ENCODE results near the gene SELENOT. TPM values are rescaled to one million over a fixed set of nuclear protein-coding genes. Genes with fewer than 3 reads are reported as not detected.

Gene SELENOT
- total RNA-seq, 3 donors from 2014 or later (not counting 1 experiment from before 2014, with no cell fraction given), result 121 to 142 (median 133) TPM

DNA sequence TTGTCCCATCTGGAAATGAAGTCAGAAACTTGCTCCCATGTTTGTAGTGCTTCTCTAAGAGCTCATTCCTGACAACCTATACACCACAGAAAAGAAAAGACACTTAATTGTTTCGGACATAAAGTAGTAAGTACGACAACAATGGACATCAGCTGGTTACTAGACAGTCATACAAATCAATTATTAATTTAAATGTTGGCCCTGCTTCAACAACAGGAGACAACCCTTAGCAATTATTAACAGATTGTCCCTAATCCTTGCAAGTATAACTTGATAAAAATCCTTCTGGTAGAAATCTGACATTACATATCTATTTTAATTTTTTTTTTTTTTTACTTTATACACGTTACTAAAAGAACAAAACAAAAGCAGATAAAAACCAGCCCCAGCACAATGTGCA lies 70.8 kb downstream of the SELENOT start:
- Histone ChIP-seq H3K4me3 (ENCODE audit: low read length) (no peak overlapping the region), H3K4me1 (ENCODE audit: control insufficient read depth, insufficient read depth, low read length) (no peaks in the 10 kb centered on the region), H3K9me3 (ENCODE audit: control insufficient read depth, insufficient read depth, low read length) (peaks cover 5% of the 10 kb centered on the region), H3K27me3 (ENCODE audit: control insufficient read depth, insufficient read depth, low read length) (no peaks in the 10 kb centered on the region), H3K36me3 (ENCODE audit: control insufficient read depth, insufficient read depth, low read length) (no peaks in the 10 kb centered on the region), H3K27ac (ENCODE audit: low read length) (no peak overlapping the region)
- Mint-ChIP-seq H3K27ac (no peak overlapping the region), H3K9me3 (peaks cover 4 to 9% of the 10 kb centered on the region in 2 donors), H3K27me3 (ENCODE audit: low read depth in 2 of 2) (peaks cover 0 to 2% of the 10 kb centered on the region in 2 donors), H3K4me1 (no peaks in the 10 kb centered on the region), H3K36me3 (peaks cover 13% of the 10 kb centered on the region), H3K4me3 (no peak overlapping the region)
- 100% methylated on average over 2 of the region's 3 CpGs for WGBS (ENCODE audit: insufficient coverage)
- ATAC-seq (no peak), DNase-seq (no peak)
- TF ChIP-seq, protein P1, sequence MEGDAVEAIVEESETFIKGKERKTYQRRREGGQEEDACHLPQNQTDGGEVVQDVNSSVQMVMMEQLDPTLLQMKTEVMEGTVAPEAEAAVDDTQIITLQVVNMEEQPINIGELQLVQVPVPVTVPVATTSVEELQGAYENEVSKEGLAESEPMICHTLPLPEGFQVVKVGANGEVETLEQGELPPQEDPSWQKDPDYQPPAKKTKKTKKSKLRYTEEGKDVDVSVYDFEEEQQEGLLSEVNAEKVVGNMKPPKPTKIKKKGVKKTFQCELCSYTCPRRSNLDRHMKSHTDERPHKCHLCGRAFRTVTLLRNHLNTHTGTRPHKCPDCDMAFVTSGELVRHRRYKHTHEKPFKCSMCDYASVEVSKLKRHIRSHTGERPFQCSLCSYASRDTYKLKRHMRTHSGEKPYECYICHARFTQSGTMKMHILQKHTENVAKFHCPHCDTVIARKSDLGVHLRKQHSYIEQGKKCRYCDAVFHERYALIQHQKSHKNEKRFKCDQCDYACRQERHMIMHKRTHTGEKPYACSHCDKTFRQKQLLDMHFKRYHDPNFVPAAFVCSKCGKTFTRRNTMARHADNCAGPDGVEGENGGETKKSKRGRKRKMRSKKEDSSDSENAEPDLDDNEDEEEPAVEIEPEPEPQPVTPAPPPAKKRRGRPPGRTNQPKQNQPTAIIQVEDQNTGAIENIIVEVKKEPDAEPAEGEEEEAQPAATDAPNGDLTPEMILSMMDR (IDR thresholded peaks at IDR 0.05), result no peak
- intact Hi-C loops (cut with micrococcal nuclease), result no loop called here

DNA sequence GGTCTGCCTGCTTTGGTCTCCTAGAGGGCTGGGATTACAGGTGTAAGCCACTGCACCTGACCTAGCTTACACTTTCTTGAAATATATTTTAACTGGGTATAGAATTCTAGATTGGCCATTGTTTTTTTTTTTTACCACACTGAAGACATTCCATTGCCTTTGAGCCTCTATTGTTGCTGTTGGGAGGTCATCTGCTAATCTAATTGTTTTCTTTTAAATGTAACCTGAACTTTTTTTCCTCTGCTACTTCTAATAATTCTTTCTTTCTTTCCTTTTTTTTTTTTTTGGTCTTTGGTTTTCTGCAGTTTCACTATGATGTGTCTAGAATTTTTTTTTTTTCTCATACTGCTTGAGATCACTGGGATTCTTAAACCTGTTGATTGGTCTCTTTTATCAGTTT lies 72.5 kb downstream of the SELENOT start:
- intact Hi-C loops (cut with micrococcal nuclease), result no loop called here
- Histone ChIP-seq H3K4me1 (ENCODE audit: control insufficient read depth, insufficient read depth, low read length) (no peaks in the 10 kb centered on the region), H3K27me3 (ENCODE audit: control insufficient read depth, insufficient read depth, low read length) (no peaks in the 10 kb centered on the region), H3K9me3 (ENCODE audit: control insufficient read depth, insufficient read depth, low read length) (peaks cover 5% of the 10 kb centered on the region), H3K4me3 (ENCODE audit: low read length) (no peak overlapping the region), H3K27ac (ENCODE audit: low read length) (no peak overlapping the region), H3K36me3 (ENCODE audit: control insufficient read depth, insufficient read depth, low read length) (no peaks in the 10 kb centered on the region)
- DNase-seq (no peak), ATAC-seq (no peak)
- Mint-ChIP-seq H3K4me3 (no peak overlapping the region), H3K36me3 (peaks cover 13% of the 10 kb centered on the region), H3K9me3 (peaks cover 4 to 9% of the 10 kb centered on the region in 2 donors), H3K27me3 (ENCODE audit: low read depth in 2 of 2) (peaks cover 0 to 2% of the 10 kb centered on the region in 2 donors), H3K27ac (no peak overlapping the region), H3K4me1 (no peaks in the 10 kb centered on the region)
- TF ChIP-seq, protein P1 (IDR thresholded peaks at IDR 0.05), result no peak

Other genes starting within 250 kb of the SELENOT start
- gene TSC22D2, start 195.0 kb upstream of the SELENOT start, total RNA-seq, result 10 to 100 TPM; 50.1 to 66.3 (median 63.0) TPM
- gene SERP1, start 56.8 kb upstream of the SELENOT start, total RNA-seq, result 100 to 1,000 TPM in 1 of 3 donors, 10 to 100 TPM in 2; 91.1 to 106 (median 94.9) TPM
- 100 to 1,000 TPM; 102 to 124 (median 108) TPM for gene EIF2A, start 56.5 kb upstream of the SELENOT start, total RNA-seq
- 1 to 10 TPM in 2 of 3 donors, under 1 TPM in 1; 0.35 to 3.7 (median 3.6) TPM for gene ERICH6, start 100.6 kb downstream of the SELENOT start, total RNA-seq
- gene SIAH2, start 159.8 kb downstream of the SELENOT start, total RNA-seq, result 10 to 100 TPM; 22.7 to 25.7 (median 23.8) TPM

Data from natural killer cell (primary cell).